ENCODE measurements around the gene BABAM2.

GRCh38 chr2:28318023-28318422 is 427.5 kb downstream of the BABAM2 start:
- TF ChIP-seq, protein P1, sequence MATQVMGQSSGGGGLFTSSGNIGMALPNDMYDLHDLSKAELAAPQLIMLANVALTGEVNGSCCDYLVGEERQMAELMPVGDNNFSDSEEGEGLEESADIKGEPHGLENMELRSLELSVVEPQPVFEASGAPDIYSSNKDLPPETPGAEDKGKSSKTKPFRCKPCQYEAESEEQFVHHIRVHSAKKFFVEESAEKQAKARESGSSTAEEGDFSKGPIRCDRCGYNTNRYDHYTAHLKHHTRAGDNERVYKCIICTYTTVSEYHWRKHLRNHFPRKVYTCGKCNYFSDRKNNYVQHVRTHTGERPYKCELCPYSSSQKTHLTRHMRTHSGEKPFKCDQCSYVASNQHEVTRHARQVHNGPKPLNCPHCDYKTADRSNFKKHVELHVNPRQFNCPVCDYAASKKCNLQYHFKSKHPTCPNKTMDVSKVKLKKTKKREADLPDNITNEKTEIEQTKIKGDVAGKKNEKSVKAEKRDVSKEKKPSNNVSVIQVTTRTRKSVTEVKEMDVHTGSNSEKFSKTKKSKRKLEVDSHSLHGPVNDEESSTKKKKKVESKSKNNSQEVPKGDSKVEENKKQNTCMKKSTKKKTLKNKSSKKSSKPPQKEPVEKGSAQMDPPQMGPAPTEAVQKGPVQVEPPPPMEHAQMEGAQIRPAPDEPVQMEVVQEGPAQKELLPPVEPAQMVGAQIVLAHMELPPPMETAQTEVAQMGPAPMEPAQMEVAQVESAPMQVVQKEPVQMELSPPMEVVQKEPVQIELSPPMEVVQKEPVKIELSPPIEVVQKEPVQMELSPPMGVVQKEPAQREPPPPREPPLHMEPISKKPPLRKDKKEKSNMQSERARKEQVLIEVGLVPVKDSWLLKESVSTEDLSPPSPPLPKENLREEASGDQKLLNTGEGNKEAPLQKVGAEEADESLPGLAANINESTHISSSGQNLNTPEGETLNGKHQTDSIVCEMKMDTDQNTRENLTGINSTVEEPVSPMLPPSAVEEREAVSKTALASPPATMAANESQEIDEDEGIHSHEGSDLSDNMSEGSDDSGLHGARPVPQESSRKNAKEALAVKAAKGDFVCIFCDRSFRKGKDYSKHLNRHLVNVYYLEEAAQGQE (tag by site-specific recombination; IDR thresholded peaks at IDR 0.05), result no peak
- TF ChIP-seq CTCF (tag by site-specific recombination; IDR thresholded peaks at IDR 0.05) (no peak), ZNF561 (tag by site-specific recombination; IDR thresholded peaks at IDR 0.05; ENCODE audit: borderline replicate concordance) (no peak)
